HEK293 (cell line): ENCODE measurements around the gene DNASE1L3.

Experiments
- CTCF ChIA-PET: fragments of 350-600 bp; formaldehyde crosslinking; extraction: SDS; loops from one replicate; lab custom pipeline; 2021; ENCODE audit warnings: antibody characterized with exemption; lab: Yijun Ruan, JAX
- POLR2A ChIA-PET: fragments of 300-600 bp; formaldehyde crosslinking; extraction: SDS; loops from one replicate; lab custom pipeline; 2020; ENCODE audit warnings: antibody characterized with exemption, inconsistent platforms; lab: Yijun Ruan, JAX
- H3K27ac ChIP-seq: fragments of 200-500 bp; sonication (Bioruptor generic); 2 replicates; pipeline ENCODE4 v1.5.1; 2014; ENCODE audit warnings: low read depth, low read length, control low read depth, inconsistent platforms; ENCODE audit errors: extremely low read depth
- H3K36me3 ChIP-seq, 2 experiments: fragments of 200-500 bp in 1 of 2; sonication (Bioruptor generic) in 1 of 2; 1 replicate in 1 of 2; 2 replicates in 1 of 2; pipeline ENCODE4 v1.5.1; 2014 to 2017; ENCODE audit warnings: inconsistent platforms in 2 of 2, low read length in 2 of 2; ENCODE audit not compliant: control insufficient read depth in 2 of 2, insufficient read depth in 1 of 2
- H3K4me1 ChIP-seq: fragments of 200-500 bp; sonication (Bioruptor generic); 2 replicates; pipeline ENCODE4 v1.5.1; 2014; ENCODE audit warnings: mild to moderate bottlenecking, low read length, inconsistent platforms; ENCODE audit not compliant: control insufficient read depth, insufficient read depth
- H3K4me3 ChIP-seq: 2 replicates; pipeline ENCODE4 v1.5.1; 2011; ENCODE audit warnings: low read depth, mild to moderate bottlenecking, control low read depth, low read length, moderate library complexity
- H3K9me3 ChIP-seq: fragments of 200-500 bp; sonication (Bioruptor generic); 2 replicates; pipeline ENCODE4 v1.5.1; 2014; ENCODE audit warnings: low read depth, low read length, inconsistent platforms; ENCODE audit not compliant: control insufficient read depth, insufficient read depth
- FEZF1 ChIP-seq: fragments of 450-650 bp; formaldehyde crosslinking; IDR thresholded peaks from 2 replicates; pipeline ENCODE4 v1.5.1; 2016; ENCODE audit warnings: missing biosample characterization, missing genetic modification characterization
- KLF1 ChIP-seq: fragments of 450-650 bp; formaldehyde crosslinking; IDR thresholded peaks from 2 replicates; pipeline ENCODE4 v1.5.1; 2016; ENCODE audit warnings: missing biosample characterization, missing genetic modification characterization
- KLF10 ChIP-seq: fragments of 450-650 bp; IDR thresholded peaks from 2 replicates; pipeline ENCODE4 v1.5.1; 2018; ENCODE audit warnings: missing biosample characterization, mild to moderate bottlenecking, missing genetic modification characterization
- KLF16 ChIP-seq: fragments of 450-650 bp; formaldehyde crosslinking; IDR thresholded peaks from 2 replicates; pipeline ENCODE4 v1.5.1; 2017; ENCODE audit warnings: missing biosample characterization, missing genetic modification characterization
- YY2 ChIP-seq: fragments of 450-650 bp; formaldehyde crosslinking; IDR thresholded peaks from 2 replicates; pipeline ENCODE4 v1.5.1; 2016; ENCODE audit warnings: missing biosample characterization, missing genetic modification characterization
- ZNF138 ChIP-seq: fragments of 450-650 bp; formaldehyde crosslinking; IDR thresholded peaks from 2 replicates; pipeline ENCODE4 v1.5.1; 2016; ENCODE audit warnings: missing biosample characterization, missing genetic modification characterization, borderline replicate concordance
- ZNF146 ChIP-seq: fragments of 450-650 bp; formaldehyde crosslinking; IDR thresholded peaks from 2 replicates; pipeline ENCODE4 v1.5.1; 2016; ENCODE audit warnings: missing biosample characterization, missing genetic modification characterization
- ZNF155 ChIP-seq: fragments of 450-650 bp; formaldehyde crosslinking; IDR thresholded peaks from 2 replicates; pipeline ENCODE4 v1.5.1; 2016; ENCODE audit warnings: missing biosample characterization, missing genetic modification characterization
- ZNF404 ChIP-seq: fragments of 450-650 bp; formaldehyde crosslinking; IDR thresholded peaks from 2 replicates; pipeline ENCODE4 v1.5.1; 2017; ENCODE audit warnings: missing biosample characterization, missing genetic modification characterization
- ZNF416 ChIP-seq: fragments of 450-650 bp; formaldehyde crosslinking; IDR thresholded peaks from 2 replicates; pipeline ENCODE4 v1.5.1; 2016; ENCODE audit warnings: missing biosample characterization, missing genetic modification characterization
- ZNF426 ChIP-seq: fragments of 450-650 bp; formaldehyde crosslinking; IDR thresholded peaks from 2 replicates; pipeline ENCODE4 v1.5.1; 2017; ENCODE audit warnings: missing biosample characterization, missing genetic modification characterization, mild to moderate bottlenecking, inconsistent platforms, moderate library complexity
- ZNF561 ChIP-seq: fragments of 450-650 bp; IDR thresholded peaks from 2 replicates; pipeline ENCODE4 v1.5.1; 2018; ENCODE audit warnings: missing biosample characterization, missing genetic modification characterization, borderline replicate concordance
- ZNF596 ChIP-seq: fragments of 450-650 bp; IDR thresholded peaks from 2 replicates; pipeline ENCODE4 v1.5.0; 2018; ENCODE audit warnings: missing biosample characterization, mild to moderate bottlenecking, missing genetic modification characterization, moderate library complexity
- ZNF654 ChIP-seq: fragments of 450-650 bp; formaldehyde crosslinking; IDR thresholded peaks from 2 replicates; pipeline ENCODE4 v1.5.1; 2016; ENCODE audit warnings: low read depth, missing biosample characterization, missing genetic modification characterization
- ZNF664 ChIP-seq: fragments of 450-650 bp; formaldehyde crosslinking; IDR thresholded peaks from 2 replicates; pipeline ENCODE4 v1.5.1; 2016; ENCODE audit warnings: missing biosample characterization, missing genetic modification characterization
- ZNF707 ChIP-seq: fragments of 450-650 bp; formaldehyde crosslinking; IDR thresholded peaks from 2 replicates; pipeline ENCODE4 v1.5.1; 2016; ENCODE audit warnings: missing biosample characterization, missing genetic modification characterization
- TF ChIP-seq, protein P1 (sequence below): fragments of 450-650 bp; formaldehyde crosslinking; IDR thresholded peaks from 2 replicates; pipeline ENCODE4 v1.5.1; 2017; ENCODE audit warnings: missing biosample characterization, missing genetic modification characterization
- TF ChIP-seq, protein P2 (sequence below): fragments of 450-650 bp; formaldehyde crosslinking; IDR thresholded peaks from 2 replicates; pipeline ENCODE4 v1.5.1; 2016; ENCODE audit warnings: missing biosample characterization, missing genetic modification characterization, borderline replicate concordance
- TF ChIP-seq, protein P3 (sequence below): fragments of 450-650 bp; formaldehyde crosslinking; IDR thresholded peaks from 2 replicates; pipeline ENCODE4 v1.5.1; 2016; ENCODE audit warnings: missing biosample characterization, missing genetic modification characterization
- TF ChIP-seq, protein P4 (sequence below): fragments of 450-650 bp; formaldehyde crosslinking; conservative IDR thresholded peaks from 2 replicates; pipeline ENCODE4 v1.5.1; 2016; ENCODE audit warnings: low read depth, missing biosample characterization, missing genetic modification characterization
- TF ChIP-seq, protein P5 (sequence below): fragments of 450-650 bp; formaldehyde crosslinking; IDR thresholded peaks from 2 replicates; pipeline ENCODE4 v1.5.1; 2016; ENCODE audit warnings: missing biosample characterization, missing genetic modification characterization, borderline replicate concordance

The DNASE1L3 gene

DNA sequence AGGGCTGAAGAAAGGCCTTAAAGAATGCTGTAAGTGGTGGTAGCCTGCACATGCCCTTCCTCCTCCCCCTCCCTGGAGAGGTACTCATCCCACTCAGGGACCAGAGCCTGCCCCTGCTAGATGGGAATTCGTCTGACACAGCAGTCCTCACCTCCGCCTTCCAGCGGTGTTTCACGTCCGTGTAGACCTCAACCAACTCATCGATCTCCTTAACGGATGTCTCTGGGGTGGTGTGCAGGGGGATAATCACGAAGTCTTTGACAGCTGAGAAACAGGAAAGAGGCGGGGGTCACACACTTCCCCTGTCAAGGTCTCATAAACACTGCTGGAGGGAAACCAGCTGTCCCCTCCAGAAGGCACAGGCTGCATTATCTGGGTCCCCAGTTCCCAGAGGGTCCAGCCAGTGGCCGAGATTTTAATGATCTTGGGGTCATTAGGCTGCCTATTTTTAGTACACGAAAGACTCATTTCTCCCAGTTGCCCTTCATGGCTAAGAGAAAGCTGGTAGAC lies 9.9 kb downstream of the DNASE1L3 start (continued):
- TF ChIP-seq, protein P1, sequence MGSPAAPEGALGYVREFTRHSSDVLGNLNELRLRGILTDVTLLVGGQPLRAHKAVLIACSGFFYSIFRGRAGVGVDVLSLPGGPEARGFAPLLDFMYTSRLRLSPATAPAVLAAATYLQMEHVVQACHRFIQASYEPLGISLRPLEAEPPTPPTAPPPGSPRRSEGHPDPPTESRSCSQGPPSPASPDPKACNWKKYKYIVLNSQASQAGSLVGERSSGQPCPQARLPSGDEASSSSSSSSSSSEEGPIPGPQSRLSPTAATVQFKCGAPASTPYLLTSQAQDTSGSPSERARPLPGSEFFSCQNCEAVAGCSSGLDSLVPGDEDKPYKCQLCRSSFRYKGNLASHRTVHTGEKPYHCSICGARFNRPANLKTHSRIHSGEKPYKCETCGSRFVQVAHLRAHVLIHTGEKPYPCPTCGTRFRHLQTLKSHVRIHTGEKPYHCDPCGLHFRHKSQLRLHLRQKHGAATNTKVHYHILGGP = no peak
- TF ChIP-seq, protein P2, sequence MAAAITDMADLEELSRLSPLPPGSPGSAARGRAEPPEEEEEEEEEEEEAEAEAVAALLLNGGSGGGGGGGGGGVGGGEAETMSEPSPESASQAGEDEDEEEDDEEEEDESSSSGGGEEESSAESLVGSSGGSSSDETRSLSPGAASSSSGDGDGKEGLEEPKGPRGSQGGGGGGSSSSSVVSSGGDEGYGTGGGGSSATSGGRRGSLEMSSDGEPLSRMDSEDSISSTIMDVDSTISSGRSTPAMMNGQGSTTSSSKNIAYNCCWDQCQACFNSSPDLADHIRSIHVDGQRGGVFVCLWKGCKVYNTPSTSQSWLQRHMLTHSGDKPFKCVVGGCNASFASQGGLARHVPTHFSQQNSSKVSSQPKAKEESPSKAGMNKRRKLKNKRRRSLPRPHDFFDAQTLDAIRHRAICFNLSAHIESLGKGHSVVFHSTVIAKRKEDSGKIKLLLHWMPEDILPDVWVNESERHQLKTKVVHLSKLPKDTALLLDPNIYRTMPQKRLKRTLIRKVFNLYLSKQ = no peak
- TF ChIP-seq, protein P3, sequence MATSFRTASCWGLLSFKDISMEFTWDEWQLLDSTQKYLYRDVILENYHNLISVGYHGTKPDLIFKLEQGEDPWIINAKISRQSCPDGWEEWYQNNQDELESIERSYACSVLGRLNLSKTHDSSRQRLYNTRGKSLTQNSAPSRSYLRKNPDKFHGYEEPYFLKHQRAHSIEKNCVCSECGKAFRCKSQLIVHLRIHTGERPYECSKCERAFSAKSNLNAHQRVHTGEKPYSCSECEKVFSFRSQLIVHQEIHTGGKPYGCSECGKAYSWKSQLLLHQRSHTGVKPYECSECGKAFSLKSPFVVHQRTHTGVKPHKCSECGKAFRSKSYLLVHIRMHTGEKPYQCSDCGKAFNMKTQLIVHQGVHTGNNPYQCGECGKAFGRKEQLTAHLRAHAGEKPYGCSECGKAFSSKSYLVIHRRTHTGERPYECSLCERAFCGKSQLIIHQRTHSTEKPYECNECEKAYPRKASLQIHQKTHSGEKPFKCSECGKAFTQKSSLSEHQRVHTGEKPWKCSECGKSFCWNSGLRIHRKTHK (tag by site-specific recombination) = no peak
- no peak for TF ChIP-seq ZNF426 (tag by site-specific recombination)
- no peak for TF ChIP-seq ZNF664 (tag by site-specific recombination)

DNA sequence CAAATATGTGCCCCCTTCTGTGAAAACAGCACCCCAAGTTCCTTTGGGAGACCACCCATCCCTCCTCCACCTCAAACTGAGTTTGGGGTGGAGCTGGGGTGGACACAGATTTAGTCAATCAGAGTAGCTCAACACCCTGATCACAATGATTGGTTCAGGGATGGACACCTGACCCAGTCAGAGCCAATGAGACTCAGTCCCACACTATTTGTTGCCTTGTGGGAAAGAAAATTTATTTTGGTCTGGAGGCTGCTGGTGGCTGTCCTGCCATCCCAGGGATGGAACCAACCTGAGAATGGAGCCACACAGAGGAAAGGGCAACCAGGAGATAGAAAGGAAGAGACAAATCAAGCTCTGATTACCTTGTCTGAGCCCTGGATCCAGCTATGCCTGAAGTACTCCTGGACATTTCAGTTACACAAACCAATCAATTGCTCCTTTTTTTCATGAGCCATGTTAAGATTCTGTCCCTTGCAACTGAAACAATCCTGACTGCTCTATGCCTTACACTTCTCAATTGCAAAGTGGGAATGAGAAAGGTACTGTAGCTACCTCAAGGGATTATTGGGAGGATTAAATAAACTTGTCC lies 10.6 kb downstream of the DNASE1L3 start:
- Histone ChIP-seq H3K4me1 (no peaks in the 10 kb centered on the region), H3K4me3 (no peak overlapping the region), H3K36me3 (no peaks in the 10 kb centered on the region), H3K27ac (no peak overlapping the region), H3K9me3 (no peaks in the 10 kb centered on the region)
- CTCF ChIA-PET = interaction anchor here (0.5 to 2.1 kb wide), 3 partner anchors 12 to 23 kb away, joined by 3 to 8 read pairs (median 3); no protein-coding TSS in a partner anchor
- POLR2A ChIA-PET = no interaction called here
- TF ChIP-seq ZNF654 (tag by site-specific recombination) (no peak), ZNF138 (no peak), KLF16 (tag by site-specific recombination) (no peak), ZNF664 (tag by site-specific recombination) (no peak), KLF1 (tag by site-specific recombination) (no peak), ZNF146 (tag by site-specific recombination) (no peak), KLF10 (tag by site-specific recombination) (no peak), ZNF404 (no peak), YY2 (tag by site-specific recombination) (no peak), ZNF416 (tag by site-specific recombination) (no peak), ZNF155 (no peak), ZNF596 (tag by site-specific recombination) (no peak), ZNF561 (no peak), ZNF707 (no peak), FEZF1 (tag by site-specific recombination) (no peak)
- TF ChIP-seq, protein P1 = no peak
- TF ChIP-seq, protein P4, sequence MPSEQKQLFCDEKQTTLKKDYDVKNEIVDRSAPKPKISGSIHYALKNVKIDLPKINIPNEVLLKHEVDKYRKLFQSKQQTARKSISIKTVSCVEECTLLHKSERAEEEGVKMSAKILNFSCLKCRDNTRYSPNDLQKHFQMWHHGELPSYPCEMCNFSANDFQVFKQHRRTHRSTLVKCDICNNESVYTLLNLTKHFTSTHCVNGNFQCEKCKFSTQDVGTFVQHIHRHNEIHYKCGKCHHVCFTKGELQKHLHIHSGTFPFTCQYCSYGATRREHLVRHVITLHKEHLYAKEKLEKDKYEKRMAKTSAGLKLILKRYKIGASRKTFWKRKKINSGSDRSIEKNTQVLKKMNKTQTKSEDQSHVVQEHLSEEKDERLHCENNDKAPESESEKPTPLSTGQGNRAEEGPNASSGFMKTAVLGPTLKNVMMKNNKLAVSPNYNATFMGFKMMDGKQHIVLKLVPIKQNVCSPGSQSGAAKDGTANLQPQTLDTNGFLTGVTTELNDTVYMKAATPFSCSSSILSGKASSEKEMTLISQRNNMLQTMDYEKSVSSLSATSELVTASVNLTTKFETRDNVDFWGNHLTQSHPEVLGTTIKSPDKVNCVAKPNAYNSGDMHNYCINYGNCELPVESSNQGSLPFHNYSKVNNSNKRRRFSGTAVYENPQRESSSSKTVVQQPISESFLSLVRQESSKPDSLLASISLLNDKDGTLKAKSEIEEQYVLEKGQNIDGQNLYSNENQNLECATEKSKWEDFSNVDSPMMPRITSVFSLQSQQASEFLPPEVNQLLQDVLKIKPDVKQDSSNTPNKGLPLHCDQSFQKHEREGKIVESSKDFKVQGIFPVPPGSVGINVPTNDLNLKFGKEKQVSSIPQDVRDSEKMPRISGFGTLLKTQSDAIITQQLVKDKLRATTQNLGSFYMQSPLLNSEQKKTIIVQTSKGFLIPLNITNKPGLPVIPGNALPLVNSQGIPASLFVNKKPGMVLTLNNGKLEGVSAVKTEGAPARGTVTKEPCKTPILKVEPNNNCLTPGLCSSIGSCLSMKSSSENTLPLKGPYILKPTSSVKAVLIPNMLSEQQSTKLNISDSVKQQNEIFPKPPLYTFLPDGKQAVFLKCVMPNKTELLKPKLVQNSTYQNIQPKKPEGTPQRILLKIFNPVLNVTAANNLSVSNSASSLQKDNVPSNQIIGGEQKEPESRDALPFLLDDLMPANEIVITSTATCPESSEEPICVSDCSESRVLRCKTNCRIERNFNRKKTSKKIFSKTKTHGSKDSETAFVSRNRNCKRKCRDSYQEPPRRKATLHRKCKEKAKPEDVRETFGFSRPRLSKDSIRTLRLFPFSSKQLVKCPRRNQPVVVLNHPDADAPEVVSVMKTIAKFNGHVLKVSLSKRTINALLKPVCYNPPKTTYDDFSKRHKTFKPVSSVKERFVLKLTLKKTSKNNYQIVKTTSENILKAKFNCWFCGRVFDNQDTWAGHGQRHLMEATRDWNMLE (tag by site-specific recombination) = no peak
- TF ChIP-seq, protein P5, sequence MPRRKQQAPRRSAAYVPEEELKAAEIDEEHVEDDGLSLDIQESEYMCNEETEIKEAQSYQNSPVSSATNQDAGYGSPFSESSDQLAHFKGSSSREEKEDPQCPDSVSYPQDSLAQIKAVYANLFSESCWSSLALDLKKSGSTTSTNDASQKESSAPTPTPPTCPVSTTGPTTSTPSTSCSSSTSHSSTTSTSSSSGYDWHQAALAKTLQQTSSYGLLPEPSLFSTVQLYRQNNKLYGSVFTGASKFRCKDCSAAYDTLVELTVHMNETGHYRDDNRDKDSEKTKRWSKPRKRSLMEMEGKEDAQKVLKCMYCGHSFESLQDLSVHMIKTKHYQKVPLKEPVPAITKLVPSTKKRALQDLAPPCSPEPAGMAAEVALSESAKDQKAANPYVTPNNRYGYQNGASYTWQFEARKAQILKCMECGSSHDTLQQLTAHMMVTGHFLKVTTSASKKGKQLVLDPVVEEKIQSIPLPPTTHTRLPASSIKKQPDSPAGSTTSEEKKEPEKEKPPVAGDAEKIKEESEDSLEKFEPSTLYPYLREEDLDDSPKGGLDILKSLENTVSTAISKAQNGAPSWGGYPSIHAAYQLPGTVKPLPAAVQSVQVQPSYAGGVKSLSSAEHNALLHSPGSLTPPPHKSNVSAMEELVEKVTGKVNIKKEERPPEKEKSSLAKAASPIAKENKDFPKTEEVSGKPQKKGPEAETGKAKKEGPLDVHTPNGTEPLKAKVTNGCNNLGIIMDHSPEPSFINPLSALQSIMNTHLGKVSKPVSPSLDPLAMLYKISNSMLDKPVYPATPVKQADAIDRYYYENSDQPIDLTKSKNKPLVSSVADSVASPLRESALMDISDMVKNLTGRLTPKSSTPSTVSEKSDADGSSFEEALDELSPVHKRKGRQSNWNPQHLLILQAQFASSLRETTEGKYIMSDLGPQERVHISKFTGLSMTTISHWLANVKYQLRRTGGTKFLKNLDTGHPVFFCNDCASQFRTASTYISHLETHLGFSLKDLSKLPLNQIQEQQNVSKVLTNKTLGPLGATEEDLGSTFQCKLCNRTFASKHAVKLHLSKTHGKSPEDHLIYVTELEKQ (tag by site-specific recombination) = no peak
